ENCODE measurements around the gene PDE4D.

- TF ChIP-seq BHLHE40 (IDR thresholded peaks at IDR 0.05; ENCODE audit: borderline replicate concordance) (no peak), FOXK2 (IDR thresholded peaks at IDR 0.05) (no peak), FOXM1 (IDR thresholded peaks at IDR 0.05; ENCODE audit: borderline replicate concordance) (no peak), ARNT (IDR thresholded peaks at IDR 0.05) (no peak)
Observed at GRCh38 chr5:59605915-59606314, 287.6 kb downstream of the PDE4D start.

All from HEK293T (cell line).